Activated T-helper 1 cell treated with anti-CD3 and anti-CD28 coated beads, Interleukin-2, amount 50 U/mL, for 16 hours (primary cell): Measurements from ENCODE around the gene ANKS1A.
A peak's percentile ranks its signal among the peaks of the same experiment; 100 is the strongest.
"Not testable (repeated sequence)": the region's sequence is repeated elsewhere in the genome, so short reads cannot be mapped to it uniquely, and the experiment has no call there.

ENCODE experiments used
- DNase-seq, 2 donors: peaks; one replicate each; pipeline ENCODE4 v3.0.0-alpha.2; 2020; ENCODE audit warnings: low read depth in 1 of 2, low spot score in 1 of 2

The ANKS1A gene

DNA sequence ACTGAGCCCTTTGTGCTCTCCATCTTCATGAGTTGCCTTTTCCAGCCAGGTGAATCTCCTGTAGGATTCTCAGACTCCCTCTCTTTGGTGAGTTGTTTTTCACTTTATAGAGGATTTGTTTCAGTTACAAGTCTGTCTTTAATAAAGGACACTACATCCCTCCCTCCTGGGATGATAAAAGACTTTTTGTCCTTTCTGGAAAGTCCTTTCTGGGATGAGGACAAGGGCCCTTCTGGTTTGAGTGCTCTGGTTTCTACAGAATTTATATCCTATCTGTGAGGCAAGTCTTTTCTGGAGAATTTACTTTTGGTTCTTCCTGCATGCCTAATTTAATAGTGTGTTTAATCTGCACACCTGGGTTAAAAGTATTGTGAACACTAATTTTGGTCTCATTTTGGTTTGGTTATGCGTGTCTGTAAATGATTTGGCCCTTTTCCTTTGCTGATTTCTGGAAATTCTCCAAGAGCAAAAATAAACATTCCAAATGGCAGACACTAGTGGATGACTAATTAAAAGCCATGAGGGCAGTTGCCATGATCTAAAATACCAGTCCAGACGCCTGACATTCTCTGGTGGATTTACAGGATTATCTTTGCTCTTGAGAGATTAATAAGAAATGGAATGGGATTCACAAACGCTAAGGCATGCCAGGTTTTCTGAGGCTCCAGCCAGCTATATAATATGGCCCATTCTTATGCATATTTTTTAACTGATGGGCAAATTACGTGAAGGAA lies 207.2 kb downstream of the ANKS1A start:
- DNase-seq, result no peak

GRCh38 chr6:35099116-35099515 lies 210.1 kb downstream of the ANKS1A start:
- DNase-seq, result no peak

GRCh38 chr6:35105078-35105477 lies 216.0 kb downstream of the ANKS1A start:
- no peak for DNase-seq

DNA sequence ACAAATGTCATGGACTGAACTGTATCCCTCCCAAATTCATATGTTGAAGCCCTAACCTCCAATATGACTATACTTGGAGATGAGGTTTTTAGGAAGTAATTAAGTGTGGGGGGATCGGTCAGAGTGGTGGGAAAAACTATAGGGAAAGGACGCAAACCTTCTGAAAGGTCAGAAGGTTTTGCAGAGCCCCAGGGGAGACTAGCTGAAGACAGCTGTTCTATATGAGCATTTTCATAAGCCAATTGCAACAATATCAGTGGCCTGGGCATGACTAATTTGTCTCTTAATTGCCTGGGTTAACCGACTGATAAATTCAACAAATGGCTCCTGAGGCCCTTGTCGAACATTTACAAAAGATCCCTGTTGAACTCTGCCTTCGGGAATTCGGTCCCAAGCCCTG lies 217.0 kb downstream of the ANKS1A start:
- DNase-seq, result not testable (repeated sequence)

- DNase-seq, result not testable (repeated sequence)
Observed at GRCh38 chr6:35107208-35107607, 218.2 kb downstream of the ANKS1A start.

DNA sequence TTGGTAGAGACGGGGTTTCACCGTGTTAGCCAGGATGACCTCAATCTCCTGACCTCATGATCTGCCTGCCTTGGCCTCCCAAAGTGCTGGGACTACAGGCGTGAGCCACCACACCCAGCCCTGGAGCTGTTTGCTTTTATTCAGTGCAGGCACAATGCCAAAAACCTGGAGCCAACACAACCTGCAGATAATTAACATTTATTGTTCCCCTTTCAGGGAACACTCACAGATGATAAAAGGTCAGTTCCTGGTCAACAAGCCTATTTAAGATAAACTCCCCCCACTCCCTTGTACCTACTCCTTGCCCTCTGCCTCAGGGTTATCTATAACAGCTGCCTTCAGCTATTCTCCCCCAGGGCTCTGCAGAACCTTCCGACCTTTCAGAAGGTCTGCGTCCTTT lies 218.7 kb downstream of the ANKS1A start:
- not testable (repeated sequence) for DNase-seq

GRCh38 chr6:35108309-35108885 lies 219.3 kb downstream of the ANKS1A start:
- DNase-seq, result no peak

- DNase-seq, result no peak
Observed at GRCh38 chr6:35120746-35121145, 231.7 kb downstream of the ANKS1A start.

DNA sequence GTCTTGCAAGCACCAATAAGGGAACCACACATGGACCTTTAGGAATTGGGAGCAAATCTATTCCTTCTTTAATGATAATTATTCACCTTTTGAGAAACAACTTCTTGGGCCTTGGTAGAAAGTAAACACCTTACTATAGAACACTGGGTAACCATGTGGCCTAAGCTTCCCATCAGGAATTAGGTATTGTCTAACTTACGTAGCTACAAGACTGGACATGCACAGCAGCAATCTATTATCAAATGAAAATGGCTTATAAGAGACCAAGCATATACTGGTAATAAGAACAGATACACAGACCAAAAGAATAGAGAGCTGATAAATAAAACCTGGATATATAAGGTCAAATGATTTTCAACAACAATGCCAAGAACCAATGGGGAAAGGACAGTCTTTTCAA lies 235.3 kb downstream of the ANKS1A start:
- DNase-seq, result no peak

GRCh38 chr6:35128042-35128441 lies 239.0 kb downstream of the ANKS1A start:
- DNase-seq, result no peak

DNA sequence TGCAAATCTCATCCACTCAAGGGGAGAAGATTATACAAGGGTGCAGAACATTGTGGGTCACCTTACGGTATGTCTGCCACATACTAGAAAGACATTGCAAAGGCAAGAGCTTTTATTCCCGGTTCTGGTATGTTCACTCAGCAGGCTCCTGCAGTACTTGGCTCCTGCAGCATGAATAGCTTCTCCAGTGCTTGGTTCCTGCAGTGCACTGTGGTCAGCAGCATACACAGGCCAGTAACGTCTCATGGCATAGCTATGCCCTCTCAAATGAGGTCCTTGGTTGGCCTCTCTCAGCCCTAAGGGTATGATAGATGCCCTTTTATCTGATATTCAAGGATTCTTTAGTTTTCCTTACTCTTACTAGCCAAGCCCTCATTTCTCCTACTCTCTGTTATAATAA lies 239.4 kb downstream of the ANKS1A start:
- no peak for DNase-seq

GRCh38 chr6:35136185-35136584 lies 247.1 kb downstream of the ANKS1A start:
- no peak for DNase-seq

DNA sequence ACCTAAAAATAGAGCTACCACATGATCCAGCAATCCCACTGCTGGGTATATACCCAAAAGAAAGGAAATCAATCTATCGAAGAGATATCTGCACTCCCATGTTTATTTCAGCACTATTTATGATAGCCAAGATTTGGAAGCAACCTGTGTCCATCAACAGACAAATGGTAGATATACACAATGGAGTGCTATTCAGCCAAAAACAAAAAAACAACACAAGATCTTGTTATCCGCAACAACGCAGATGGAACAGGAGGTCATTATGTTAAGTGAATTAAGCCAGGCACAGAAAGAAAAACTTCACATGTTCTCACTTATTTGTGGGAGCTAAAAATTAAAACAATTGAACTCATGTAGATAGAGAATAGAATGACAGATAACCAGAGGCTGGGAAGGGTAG lies 249.1 kb downstream of the ANKS1A start:
- DNase-seq, result not testable (repeated sequence)

GRCh38 chr6:35139470-35139869 lies 250.4 kb downstream of the ANKS1A start:
- DNase-seq, result no peak

DNA sequence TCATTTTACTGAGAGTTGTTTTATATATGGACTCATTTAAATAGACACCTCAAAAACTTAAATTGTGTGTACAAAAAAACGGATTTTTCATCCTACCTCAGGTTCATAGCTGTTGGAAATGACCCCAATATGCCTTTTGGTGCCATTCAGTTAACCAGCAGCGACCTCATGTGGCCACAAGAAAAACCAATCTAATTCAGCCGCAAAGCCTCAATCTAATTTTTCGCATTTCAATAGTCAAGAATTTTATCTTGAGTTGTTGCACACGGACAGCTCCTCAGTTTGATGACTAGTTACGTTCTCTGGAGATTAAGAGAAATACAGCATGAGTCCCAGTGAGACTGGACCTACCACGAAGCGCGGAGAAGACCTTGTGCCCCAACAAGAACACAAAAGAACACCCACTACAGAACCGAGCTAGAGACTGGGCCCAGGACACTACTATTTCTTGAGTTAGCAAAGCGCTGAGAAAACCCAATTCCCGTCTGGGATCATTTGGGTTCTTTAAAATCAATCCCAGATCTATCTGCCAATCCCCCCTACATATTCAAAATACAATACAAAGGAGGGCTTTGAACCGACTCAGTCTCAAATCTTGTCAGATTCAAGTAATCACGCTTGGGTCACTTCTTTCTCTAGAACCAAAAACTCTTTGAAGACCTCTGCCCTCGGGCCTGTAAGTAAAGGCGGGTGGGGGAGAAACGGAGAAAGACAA lies 251.0 kb downstream of the ANKS1A start:
- DNase-seq, result peak in 1 of 2 donors; percentile 20

DNA sequence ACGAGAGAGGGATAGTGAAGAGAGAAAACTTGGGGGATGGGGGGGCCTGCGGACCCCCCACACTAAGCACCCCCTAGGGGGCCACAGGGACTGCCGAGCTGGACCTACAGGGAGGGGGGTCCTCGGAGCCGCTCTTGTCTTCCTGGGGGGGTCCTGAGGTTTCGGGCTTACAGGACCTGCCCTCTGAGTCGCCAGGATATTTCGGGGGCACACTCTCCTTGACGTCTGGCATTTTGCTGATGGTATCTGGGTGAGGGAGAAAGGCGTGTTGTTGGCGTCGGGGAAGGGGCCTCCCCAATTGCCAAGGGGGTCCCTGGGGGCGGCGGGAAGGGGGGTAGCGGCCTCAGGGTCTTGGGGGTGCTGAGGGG lies 251.6 kb downstream of the ANKS1A start:
- no peak for DNase-seq
